Measurements from ENCODE around the gene XPNPEP2. TPM values are rescaled to one million over a fixed set of nuclear protein-coding genes. Genes with fewer than 3 reads are reported as not detected.
"Not testable (repeated sequence)": the region's sequence is repeated elsewhere in the genome, so short reads cannot be mapped to it uniquely, and the experiment has no call there.

XPNPEP2 gene
- total RNA-seq, 2 experiments from 2014 or later: 0.12 to 0.32 TPM

DNA sequence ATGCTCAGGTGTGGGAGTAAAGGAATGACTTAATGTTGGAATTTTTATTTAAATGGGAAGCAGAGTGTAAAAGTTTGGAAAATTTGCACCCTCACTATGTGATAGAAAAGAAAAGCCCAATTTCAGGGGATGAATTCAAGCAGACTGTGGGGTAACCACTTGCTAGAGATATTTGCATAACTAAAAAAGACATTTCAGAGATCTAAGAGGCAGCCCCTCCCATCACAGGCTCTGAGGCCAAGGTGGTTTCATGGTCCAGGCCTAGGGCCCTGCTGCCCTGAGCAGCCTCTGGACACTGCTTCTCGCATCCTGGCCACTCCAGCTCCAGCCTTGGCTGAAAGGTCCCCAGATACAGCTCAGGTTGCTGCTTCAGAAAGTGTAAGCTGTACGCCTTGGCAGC, 5.9 kb upstream of the XPNPEP2 start:
- no peak overlapping the region for H3K27ac Mint-ChIP-seq
- H3K4me3 Mint-ChIP-seq: no peak overlapping the region
- H3K27me3 Mint-ChIP-seq: no peaks in the 10 kb centered on the region
- H3K9me3 Mint-ChIP-seq: no peaks in the 10 kb centered on the region
- peaks cover 2% of the 10 kb centered on the region for H3K36me3 Mint-ChIP-seq
- DNase-seq: no peak
- peaks cover 31% of the 10 kb centered on the region for H3K4me1 Mint-ChIP-seq

DNA sequence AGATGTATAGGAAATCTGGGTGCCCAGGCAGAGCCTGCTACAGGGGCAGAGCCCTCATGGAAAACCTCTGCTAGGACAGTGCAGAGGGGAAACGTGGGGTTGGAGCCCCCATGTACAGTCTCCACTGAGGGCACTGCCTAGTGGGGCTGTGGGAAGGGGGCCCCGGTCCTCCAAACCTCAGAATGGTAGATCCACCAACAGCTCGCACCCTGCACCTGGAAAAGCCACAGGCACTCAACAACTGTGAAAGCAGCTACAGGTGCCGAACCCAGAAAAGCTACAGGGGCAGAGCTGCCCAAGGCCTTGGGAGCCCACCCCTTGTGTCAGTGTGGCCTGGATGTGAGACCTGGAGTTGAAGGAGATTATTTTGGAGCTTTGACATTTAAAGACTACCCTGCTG, 5.4 kb upstream of the XPNPEP2 start:
- peaks cover 31% of the 10 kb centered on the region for H3K4me1 Mint-ChIP-seq
- no peaks in the 10 kb centered on the region for H3K27me3 Mint-ChIP-seq
- H3K27ac Mint-ChIP-seq: no peak overlapping the region
- peaks cover 2% of the 10 kb centered on the region for H3K36me3 Mint-ChIP-seq
- DNase-seq: no peak
- no peak overlapping the region for H3K4me3 Mint-ChIP-seq
- H3K9me3 Mint-ChIP-seq: no peaks in the 10 kb centered on the region

DNA sequence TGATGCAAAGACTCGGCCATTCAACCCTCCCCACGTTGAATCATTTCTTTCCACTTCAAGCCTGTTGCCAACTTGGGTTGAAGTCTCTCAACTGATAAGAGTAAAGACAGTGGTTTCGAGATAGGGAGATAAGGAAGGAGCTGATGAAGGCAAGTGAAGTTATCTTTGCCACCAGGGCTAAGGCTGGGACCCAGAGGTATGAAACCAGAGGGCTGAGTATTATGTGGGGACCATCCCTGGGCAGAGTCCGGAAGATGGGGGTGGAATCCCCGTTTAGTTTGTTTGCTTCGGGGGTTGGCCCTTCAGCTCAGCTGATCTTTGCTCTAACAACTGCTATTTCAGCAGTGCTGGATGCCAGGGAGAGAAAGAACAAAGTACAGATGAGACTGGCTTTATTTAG, 2.3 kb upstream of the XPNPEP2 start:
- H3K4me1 Mint-ChIP-seq: peaks cover 19% of the 10 kb centered on the region
- no peak overlapping the region for H3K27ac Mint-ChIP-seq
- H3K4me3 Mint-ChIP-seq: no peak overlapping the region
- no peaks in the 10 kb centered on the region for H3K27me3 Mint-ChIP-seq
- no peaks in the 10 kb centered on the region for H3K36me3 Mint-ChIP-seq
- no peaks in the 10 kb centered on the region for H3K9me3 Mint-ChIP-seq
- DNase-seq: no peak

DNA sequence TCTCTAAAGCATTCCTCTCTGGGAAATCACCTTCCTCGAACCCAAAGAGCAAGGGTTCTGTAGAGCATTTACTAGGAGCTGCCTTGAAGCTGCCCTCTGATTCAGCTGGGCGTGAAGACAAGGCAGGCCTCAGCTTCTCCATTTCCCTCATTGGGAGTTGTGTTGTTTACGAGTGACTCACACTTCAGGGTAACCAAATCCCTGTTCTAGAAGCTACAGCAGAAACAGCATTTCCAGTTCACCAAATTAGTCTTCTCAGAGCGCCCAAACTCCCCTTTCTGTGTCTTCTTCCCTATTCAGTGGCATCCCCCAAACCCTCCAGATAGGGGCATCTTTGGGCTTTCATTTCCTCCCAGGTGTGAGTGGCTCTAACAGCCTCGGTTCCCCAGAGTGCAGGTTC, 863 bp upstream of the XPNPEP2 start:
- H3K27ac Mint-ChIP-seq: no peak overlapping the region
- peaks cover 22% of the 10 kb centered on the region for H3K4me1 Mint-ChIP-seq
- H3K36me3 Mint-ChIP-seq: no peaks in the 10 kb centered on the region
- no peaks in the 10 kb centered on the region for H3K27me3 Mint-ChIP-seq
- DNase-seq: no peak
- no peak overlapping the region for H3K4me3 Mint-ChIP-seq
- H3K9me3 Mint-ChIP-seq: no peaks in the 10 kb centered on the region

DNA sequence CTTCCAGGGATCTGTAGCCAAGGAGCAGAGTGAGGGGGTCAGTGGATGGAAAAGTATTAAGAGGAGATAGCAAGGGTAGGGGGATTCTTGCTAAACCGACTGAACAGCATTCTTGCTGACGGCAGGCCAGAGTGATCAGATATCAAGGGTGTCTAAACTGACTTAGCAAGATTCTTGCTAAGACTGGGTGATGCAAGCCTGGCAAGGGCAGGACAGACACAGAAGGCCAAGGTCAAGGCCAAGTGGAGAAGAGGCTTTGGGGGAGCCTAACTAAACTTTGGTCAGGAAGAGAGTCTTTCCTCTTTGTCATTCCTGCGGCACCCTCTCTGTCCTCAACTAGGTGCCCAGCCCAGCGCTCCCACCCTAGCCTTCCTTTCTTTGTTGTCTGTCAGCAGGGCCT, 799 bp downstream of the XPNPEP2 start:
- no peaks in the 10 kb centered on the region for H3K36me3 Mint-ChIP-seq
- H3K9me3 Mint-ChIP-seq: no peaks in the 10 kb centered on the region
- no peaks in the 10 kb centered on the region for H3K27me3 Mint-ChIP-seq
- H3K4me1 Mint-ChIP-seq: peaks cover 31% of the 10 kb centered on the region
- DNase-seq: no peak
- no peak overlapping the region for H3K27ac Mint-ChIP-seq
- H3K4me3 Mint-ChIP-seq: no peak overlapping the region

DNA sequence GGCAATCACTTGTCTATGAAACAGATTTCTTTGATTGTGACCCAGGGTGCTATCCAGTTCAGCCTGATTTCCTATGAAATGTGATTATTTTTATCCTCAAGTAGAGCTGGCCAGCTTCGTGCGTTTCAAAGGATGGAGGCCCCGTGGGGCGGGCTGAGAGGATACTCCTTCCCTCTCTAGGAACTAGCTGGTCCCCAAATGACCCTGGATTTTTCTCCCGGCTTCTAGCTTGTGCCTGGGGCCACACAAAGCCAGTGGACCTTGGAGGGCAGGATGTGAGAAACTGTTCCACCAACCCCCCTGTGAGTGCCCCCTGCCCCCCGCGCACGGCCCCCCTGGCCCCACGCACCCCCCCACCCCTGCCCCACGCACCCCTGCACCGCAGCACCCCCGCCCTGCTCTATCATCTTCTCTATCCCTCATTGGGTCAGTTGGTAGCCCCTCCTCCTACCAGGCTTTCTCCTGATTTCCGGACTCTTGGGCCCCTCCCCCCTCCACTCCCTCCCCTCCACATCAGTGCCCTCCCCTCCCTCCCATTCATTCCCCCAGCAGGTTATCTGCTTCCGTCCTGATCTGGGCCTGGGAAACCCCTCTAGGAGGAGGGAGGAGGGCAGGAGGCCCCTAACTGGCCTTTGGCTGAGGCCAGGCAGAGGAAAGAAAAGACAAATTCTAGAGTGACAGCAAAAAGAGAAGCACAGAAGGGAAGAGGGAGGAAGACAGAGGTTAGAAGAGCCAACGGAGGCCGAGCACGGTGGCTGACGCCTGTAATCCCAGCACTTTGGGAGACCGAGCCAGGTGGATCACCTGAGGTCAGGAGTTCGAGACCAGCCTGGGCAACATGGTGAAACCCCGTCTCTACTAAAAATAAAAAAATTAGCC, 3.3 kb downstream of the XPNPEP2 start:
- Mint-ChIP-seq H3K36me3 (no peaks in the 10 kb centered on the region), H3K4me1 (peaks cover 30% of the 10 kb centered on the region), H3K27ac (peak overlapping the region; percentile 69), H3K9me3 (no peaks in the 10 kb centered on the region), H3K4me3 (no peak overlapping the region), H3K27me3 (no peaks in the 10 kb centered on the region)
- no peak for DNase-seq

DNA sequence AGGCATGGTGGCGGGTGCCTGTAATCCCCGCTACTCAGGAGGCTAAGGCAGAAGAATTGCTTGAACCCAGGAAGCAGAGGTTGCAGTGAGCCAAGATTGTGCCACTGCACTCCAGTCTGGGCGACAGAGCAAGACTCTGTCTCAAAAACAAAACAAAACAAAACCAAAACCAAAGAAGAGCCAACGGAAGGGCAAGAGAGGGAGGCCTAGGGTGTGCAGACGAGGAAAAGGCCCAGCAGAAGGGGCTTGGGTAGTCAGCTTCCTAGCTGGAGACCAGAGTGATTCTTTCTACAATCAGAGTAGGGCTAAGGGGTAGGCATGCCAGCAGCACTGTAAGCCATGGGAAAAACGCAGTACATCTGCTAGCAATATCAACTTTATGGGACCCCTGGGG, 4.0 kb downstream of the XPNPEP2 start:
- not testable (repeated sequence) for H3K27me3 Mint-ChIP-seq, H3K4me3 Mint-ChIP-seq, H3K9me3 Mint-ChIP-seq, H3K36me3 Mint-ChIP-seq, DNase-seq
- Mint-ChIP-seq H3K4me1 (peaks cover 30% of the 10 kb centered on the region), H3K27ac (peak overlapping the region; percentile 69)

DNA sequence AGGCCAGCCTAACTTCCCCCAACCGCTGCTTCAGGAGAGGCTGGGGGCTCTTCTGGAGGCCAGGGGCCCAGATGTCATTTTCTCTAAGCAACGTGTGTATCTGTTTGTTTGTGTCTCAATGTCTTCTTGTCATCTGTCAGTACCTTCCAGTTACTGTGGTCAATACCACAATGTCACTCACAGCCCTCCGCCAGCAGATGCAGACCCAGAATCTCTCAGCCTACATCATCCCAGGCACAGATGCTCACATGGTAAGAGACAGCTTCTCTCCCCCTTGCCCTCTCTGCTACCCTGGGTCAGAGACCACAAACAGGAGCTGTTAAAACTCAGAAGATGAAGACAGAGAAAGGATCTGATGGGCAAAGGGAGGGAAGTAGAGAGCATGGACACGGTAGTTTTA, 5.0 kb downstream of the XPNPEP2 start:
- no peak overlapping the region for H3K4me3 Mint-ChIP-seq
- no peak for DNase-seq
- H3K27ac Mint-ChIP-seq: peak overlapping the region; percentile 78
- no peaks in the 10 kb centered on the region for H3K9me3 Mint-ChIP-seq
- H3K4me1 Mint-ChIP-seq: peaks cover 30% of the 10 kb centered on the region
- H3K36me3 Mint-ChIP-seq: no peaks in the 10 kb centered on the region
- H3K27me3 Mint-ChIP-seq: no peaks in the 10 kb centered on the region

DNA sequence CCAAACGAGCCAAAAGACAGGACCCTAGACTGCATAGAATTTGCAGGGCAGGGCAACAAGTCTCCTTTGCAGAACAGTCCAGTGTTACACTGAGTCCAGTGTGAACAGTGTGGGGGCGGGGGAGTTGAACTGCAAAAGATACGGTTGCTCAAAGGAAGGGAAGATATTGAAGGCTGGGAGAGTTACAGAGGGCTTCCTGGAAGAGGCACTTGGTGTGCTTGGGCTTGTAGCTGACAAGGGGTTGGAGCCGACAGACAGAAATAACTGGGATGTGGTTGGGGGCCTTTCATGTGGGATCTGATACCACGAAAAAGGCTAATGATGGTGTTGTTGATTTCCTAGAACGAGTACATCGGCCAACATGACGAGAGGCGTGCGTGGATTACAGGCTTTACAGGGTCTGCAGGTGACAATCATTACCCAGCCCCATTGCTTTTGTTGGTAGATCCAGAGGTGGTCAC, 6.1 kb downstream of the XPNPEP2 start:
- DNase-seq: peak; percentile 49
- peak overlapping the region; percentile 4 for H3K4me3 Mint-ChIP-seq
- H3K27ac Mint-ChIP-seq: peak overlapping the region; percentile 76
- no peaks in the 10 kb centered on the region for H3K9me3 Mint-ChIP-seq
- H3K36me3 Mint-ChIP-seq: no peaks in the 10 kb centered on the region
- peaks cover 30% of the 10 kb centered on the region for H3K4me1 Mint-ChIP-seq
- H3K27me3 Mint-ChIP-seq: no peaks in the 10 kb centered on the region

DNA sequence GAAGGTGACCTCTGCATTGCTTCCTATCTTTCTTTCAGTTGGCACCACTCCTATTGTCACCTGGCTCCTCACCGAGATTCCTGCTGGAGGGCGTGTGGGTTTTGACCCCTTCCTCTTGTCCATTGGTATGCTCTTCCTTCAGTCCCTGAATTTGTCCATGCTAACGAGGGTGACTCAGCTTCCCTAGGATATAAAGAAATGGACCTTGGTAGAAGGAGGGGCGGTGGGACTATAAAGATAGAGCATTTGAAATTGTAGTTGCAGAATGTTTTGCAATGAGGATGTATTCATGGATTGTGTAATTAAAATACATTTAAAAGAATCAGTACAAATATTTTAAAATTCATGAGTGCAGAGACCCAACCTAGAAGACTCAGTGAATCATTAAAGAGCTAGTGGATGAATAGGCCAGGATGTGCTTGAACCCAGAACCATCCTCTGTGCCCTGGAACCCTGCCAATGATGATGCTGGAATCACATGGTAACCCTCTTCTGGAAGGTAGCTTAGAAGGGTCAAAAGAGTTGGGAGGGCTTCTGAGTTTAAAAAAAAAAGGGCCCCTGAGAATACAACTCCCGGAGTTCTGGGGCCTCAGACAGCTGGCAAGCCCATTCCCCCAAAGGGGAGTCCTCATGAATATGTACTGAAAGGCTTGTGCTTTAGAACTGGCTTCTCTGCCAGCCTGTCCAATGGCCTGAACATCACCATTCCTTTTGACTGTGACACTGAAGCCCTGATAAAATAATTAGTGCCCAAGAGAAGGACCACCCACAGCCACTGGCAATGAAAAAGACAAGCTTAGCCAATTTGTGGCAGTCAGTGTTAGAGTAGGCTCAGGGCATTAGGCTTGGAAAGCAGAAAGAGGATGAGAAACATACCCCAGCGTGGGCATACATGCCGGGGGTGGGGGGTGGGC, 8.0 kb downstream of the XPNPEP2 start:
- no peaks in the 10 kb centered on the region for H3K27me3 Mint-ChIP-seq
- H3K36me3 Mint-ChIP-seq: no peaks in the 10 kb centered on the region
- H3K9me3 Mint-ChIP-seq: no peaks in the 10 kb centered on the region
- H3K4me3 Mint-ChIP-seq: no peak overlapping the region
- no peak overlapping the region for H3K27ac Mint-ChIP-seq
- peaks cover 27% of the 10 kb centered on the region for H3K4me1 Mint-ChIP-seq
- DNase-seq: no peak

DNA sequence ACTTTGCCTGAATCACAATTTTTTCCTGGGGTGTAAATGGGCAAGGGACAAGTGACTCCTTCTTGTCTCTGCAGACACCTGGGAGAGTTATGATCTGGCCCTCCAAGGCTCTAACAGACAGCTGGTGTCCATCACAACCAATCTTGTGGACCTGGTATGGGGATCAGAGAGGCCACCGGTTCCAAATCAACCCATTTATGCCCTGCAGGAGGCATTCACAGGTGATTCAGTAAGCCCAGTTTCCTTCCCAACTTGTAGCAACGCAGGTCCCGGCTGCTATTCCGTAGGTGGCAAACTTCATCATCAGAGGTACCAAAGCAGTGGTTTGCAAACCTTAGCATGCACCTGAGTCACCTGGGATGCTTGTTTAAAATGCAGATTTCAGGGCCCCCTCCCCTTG, 8.8 kb downstream of the XPNPEP2 start:
- no peak for DNase-seq
- Mint-ChIP-seq H3K4me3 (no peak overlapping the region), H3K36me3 (no peaks in the 10 kb centered on the region), H3K4me1 (peaks cover 24% of the 10 kb centered on the region), H3K27ac (no peak overlapping the region), H3K9me3 (no peaks in the 10 kb centered on the region), H3K27me3 (no peaks in the 10 kb centered on the region)

DNA sequence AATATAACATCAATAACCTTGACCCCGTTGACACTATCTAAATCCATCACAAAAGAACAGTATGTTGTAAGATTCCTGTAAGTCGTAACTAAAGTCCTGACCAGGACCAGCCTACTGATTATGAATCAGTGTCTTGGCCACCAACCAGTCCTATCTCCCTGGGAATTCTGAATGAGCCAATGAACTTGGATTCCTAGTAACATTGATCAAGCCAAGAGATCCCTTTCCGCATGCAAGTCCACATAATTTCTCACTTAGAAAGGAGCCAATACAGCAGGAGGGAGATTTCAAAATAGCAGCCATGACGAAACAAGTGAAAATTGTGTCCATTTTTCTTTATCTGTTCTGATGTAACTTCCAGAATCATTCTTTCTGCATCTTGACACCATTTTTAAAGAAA, 9.5 kb downstream of the XPNPEP2 start:
- no peaks in the 10 kb centered on the region for H3K27me3 Mint-ChIP-seq
- no peaks in the 10 kb centered on the region for H3K9me3 Mint-ChIP-seq
- no peaks in the 10 kb centered on the region for H3K36me3 Mint-ChIP-seq
- no peak overlapping the region for H3K27ac Mint-ChIP-seq
- no peak overlapping the region for H3K4me3 Mint-ChIP-seq
- DNase-seq: no peak
- H3K4me1 Mint-ChIP-seq: peaks cover 19% of the 10 kb centered on the region

DNA sequence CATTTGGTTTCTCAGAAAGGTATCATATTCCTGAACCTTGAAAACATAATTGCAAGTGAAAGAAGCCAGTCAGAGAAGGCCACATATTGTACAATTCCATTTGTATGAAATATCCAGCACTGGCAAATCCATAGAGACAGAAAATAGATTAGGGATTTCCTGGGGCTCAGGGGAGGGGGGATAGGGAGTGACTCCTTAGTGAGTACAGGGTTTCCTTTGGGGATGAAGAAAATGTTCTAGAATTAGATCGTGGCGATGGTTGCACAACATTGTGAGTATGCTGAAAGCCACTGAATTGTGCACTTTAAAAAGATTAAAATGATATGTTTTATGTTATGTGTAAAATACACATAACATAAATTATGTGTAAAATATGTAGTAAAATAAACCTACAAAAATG, 10.3 kb downstream of the XPNPEP2 start:
- Mint-ChIP-seq H3K27me3 (no peaks in the 10 kb centered on the region), H3K9me3 (no peaks in the 10 kb centered on the region), H3K4me1 (peaks cover 13% of the 10 kb centered on the region), H3K4me3 (no peak overlapping the region), H3K36me3 (no peaks in the 10 kb centered on the region), H3K27ac (no peak overlapping the region)
- DNase-seq: no peak

DNA sequence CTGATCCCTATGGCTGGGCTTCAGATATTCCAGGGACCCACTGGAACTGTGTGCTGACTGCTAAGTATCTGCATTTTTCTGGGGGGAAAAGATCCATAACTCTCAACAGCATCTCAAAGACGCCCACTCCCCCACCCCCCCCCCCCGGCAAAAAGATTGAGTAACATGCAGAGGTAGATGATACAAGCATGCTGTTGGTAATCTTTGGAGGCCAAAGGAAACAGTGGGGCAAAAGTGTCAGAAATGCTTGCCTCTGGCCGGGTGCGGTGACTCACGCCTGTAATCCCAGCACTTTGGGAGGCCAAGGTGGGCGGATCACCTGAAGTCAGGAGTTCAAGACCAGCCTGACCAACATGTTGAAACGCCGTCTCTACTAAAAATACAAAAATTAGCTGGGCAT, 12.2 kb downstream of the XPNPEP2 start:
- H3K4me1 Mint-ChIP-seq: peaks cover 8% of the 10 kb centered on the region
- no peak overlapping the region for H3K4me3 Mint-ChIP-seq
- H3K27me3 Mint-ChIP-seq: no peaks in the 10 kb centered on the region
- no peaks in the 10 kb centered on the region for H3K36me3 Mint-ChIP-seq
- no peaks in the 10 kb centered on the region for H3K9me3 Mint-ChIP-seq
- DNase-seq: no peak
- H3K27ac Mint-ChIP-seq: no peak overlapping the region

Data from activated naive CD8-positive, alpha-beta T cell treated with anti-CD3 and anti-CD28 coated beads for 36 hours (primary cell).